Keratinocyte (primary cell): ENCODE results near the gene MFAP3L. TPM values are rescaled to one million over a fixed set of nuclear protein-coding genes. Genes with fewer than 3 reads are reported as not detected.

Experiments
- DNase-seq: peaks from one replicate; pipeline ENCODE4 v3.0.0-alpha.2; 2011; ENCODE audit warnings: low read depth, missing footprints, low spot score
- FAIRE-seq: peaks from 2 replicates; lab custom pipeline; 2011; peaks lifted over from hg19 to GRCh38; lab: Jason Lieb, UNC
- H2AFZ ChIP-seq: 2 replicates; pipeline ENCODE4 v1.6.0; 2012; ENCODE audit warnings: low read length, control low read depth, inconsistent platforms; ENCODE audit not compliant: control insufficient read depth
- H3K27ac ChIP-seq: 2 replicates; pipeline ENCODE4 v1.5.1; 2011; ENCODE audit warnings: low read length; ENCODE audit not compliant: control insufficient read depth, insufficient read depth
- H3K27me3 ChIP-seq: 3 replicates; pipeline ENCODE4 v1.6.0; 2011; ENCODE audit warnings: low read length; ENCODE audit not compliant: control insufficient read depth, insufficient read depth; ENCODE audit errors: extremely low read depth
- H3K36me3 ChIP-seq, 2 experiments: 2 replicates in 1 of 2; 3 replicates in 1 of 2; pipeline ENCODE4 v1.5.1; 2011; ENCODE audit warnings: low read length in 2 of 2, mild to moderate bottlenecking in 1 of 2; ENCODE audit not compliant: control insufficient read depth in 2 of 2, insufficient read depth in 2 of 2; ENCODE audit errors: extremely low read depth in 1 of 2
- H3K4me1 ChIP-seq: 3 replicates; pipeline ENCODE4 v1.5.1; 2011; ENCODE audit warnings: low read length; ENCODE audit not compliant: control insufficient read depth, insufficient read depth; ENCODE audit errors: extremely low read depth
- H3K4me2 ChIP-seq: 3 replicates; pipeline ENCODE4 v1.6.0; 2011; ENCODE audit warnings: low read depth, low read length; ENCODE audit not compliant: control insufficient read depth, insufficient read depth; ENCODE audit errors: extremely low read depth
- H3K4me3 ChIP-seq, 3 experiments: fragments of 200-600 bp in 1 of 3; sonication (generic) in 1 of 3; 2 replicates in 2 of 3; 3 replicates in 1 of 3; pipeline ENCODE4 v1.5.1; 2011 to 2016; ENCODE audit warnings: low read length in 3 of 3, mild to moderate bottlenecking in 3 of 3, control low read depth in 2 of 3, inconsistent platforms in 1 of 3, low read depth in 1 of 3, mixed read lengths in 1 of 3, mixed run types in 1 of 3, moderate library complexity in 1 of 3; ENCODE audit not compliant: control insufficient read depth in 2 of 3, insufficient read depth in 2 of 3; ENCODE audit errors: extremely low read depth in 1 of 3
- H3K79me2 ChIP-seq: 2 replicates; pipeline ENCODE4 v1.6.0; 2012; ENCODE audit warnings: low read length; ENCODE audit not compliant: control insufficient read depth, insufficient read depth
- H3K9ac ChIP-seq: 3 replicates; pipeline ENCODE4 v1.6.0; 2011; ENCODE audit warnings: low read length; ENCODE audit not compliant: control insufficient read depth, insufficient read depth; ENCODE audit errors: extremely low read depth
- H3K9me1 ChIP-seq: 3 replicates; pipeline ENCODE4 v1.6.0; 2011; ENCODE audit warnings: low read length; ENCODE audit not compliant: control insufficient read depth, insufficient read depth; ENCODE audit errors: extremely low read depth
- H3K9me3 ChIP-seq: 2 replicates; pipeline ENCODE4 v1.5.1; 2012; ENCODE audit warnings: low read depth, low read length; ENCODE audit not compliant: control insufficient read depth
- H4K20me1 ChIP-seq: 3 replicates; pipeline ENCODE4 v1.6.0; 2011; ENCODE audit warnings: low read length; ENCODE audit not compliant: control insufficient read depth, insufficient read depth; ENCODE audit errors: extremely low read depth
- EZH2 ChIP-seq: IDR thresholded peaks from one replicate; pipeline ENCODE4 v1.6.1; 2012; ENCODE audit warnings: inconsistent platforms, mild to moderate bottlenecking, low read length, moderate library complexity
- dilution Hi-C: fragments of 300-500 bp; cut with MboI; formaldehyde crosslinking; loops from one replicate; pipeline ENCODE4 v1.7.0; 2020; ENCODE audit warnings: low sequenced_read_pairs; ENCODE audit not compliant: extremely low pct_ligation_motif_present
- polyA plus RNA-seq, 5 experiments: library from polyadenylated mRNA; depleted of rRNA in 3 of 5; stranded (reverse) in 3 of 5; stranded (forward) in 1 of 5; unstranded in 1 of 5; fragments of >200 nt; gene quantifications; 1 replicate in 1 of 5; 2 replicates in 3 of 5; 3 replicates in 1 of 5; pipeline versions ENCODE4 v1.2.1 to v1.2.3, GENCODE V29; 2011 to 2012; ENCODE audit warnings: missing spikeins in 2 of 5, low read depth in 1 of 5, low replicate concordance in 1 of 5
- TF ChIP-seq, protein P1 (sequence below), 3 experiments: IDR thresholded peaks in 1 of 3; conservative IDR thresholded peaks in 1 of 3; optimal IDR thresholded peaks in 1 of 3; 2 replicates in 2 of 3; 3 replicates in 1 of 3; pipeline versions ENCODE3 to v1.5.1; 2011; ENCODE audit warnings: low read length in 3 of 3, mild to moderate bottlenecking in 3 of 3, moderate library complexity in 2 of 3, control low read depth in 1 of 3, inconsistent platforms in 1 of 3; ENCODE audit not compliant: insufficient read depth in 2 of 3; ENCODE audit errors: extremely low read depth in 1 of 3

Gene MFAP3L
- polyA plus RNA-seq, 1 donor (not counting 4 experiments of a cell fraction or from before 2014, with no cell fraction given): 7.6 TPM

- no peaks in the 10 kb centered on the region for H3K79me2 ChIP-seq
- H3K4me2 ChIP-seq: no peak overlapping the region
- H2AFZ ChIP-seq: no peak overlapping the region
- no peak overlapping the region for H3K9ac ChIP-seq
- H3K36me3 ChIP-seq: no peaks in the 10 kb centered on the region
- no peaks in the 10 kb centered on the region for H3K27me3 ChIP-seq
- no peaks in the 10 kb centered on the region for H3K9me1 ChIP-seq
- DNase-seq (no peak), FAIRE-seq (no peak)
- no peak overlapping the region for H3K4me3 ChIP-seq
- TF ChIP-seq, protein P1, sequence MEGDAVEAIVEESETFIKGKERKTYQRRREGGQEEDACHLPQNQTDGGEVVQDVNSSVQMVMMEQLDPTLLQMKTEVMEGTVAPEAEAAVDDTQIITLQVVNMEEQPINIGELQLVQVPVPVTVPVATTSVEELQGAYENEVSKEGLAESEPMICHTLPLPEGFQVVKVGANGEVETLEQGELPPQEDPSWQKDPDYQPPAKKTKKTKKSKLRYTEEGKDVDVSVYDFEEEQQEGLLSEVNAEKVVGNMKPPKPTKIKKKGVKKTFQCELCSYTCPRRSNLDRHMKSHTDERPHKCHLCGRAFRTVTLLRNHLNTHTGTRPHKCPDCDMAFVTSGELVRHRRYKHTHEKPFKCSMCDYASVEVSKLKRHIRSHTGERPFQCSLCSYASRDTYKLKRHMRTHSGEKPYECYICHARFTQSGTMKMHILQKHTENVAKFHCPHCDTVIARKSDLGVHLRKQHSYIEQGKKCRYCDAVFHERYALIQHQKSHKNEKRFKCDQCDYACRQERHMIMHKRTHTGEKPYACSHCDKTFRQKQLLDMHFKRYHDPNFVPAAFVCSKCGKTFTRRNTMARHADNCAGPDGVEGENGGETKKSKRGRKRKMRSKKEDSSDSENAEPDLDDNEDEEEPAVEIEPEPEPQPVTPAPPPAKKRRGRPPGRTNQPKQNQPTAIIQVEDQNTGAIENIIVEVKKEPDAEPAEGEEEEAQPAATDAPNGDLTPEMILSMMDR (optimal IDR thresholded peaks at IDR 0.05 in 1 of 3, IDR thresholded peaks at IDR 0.05 in 1 of 3, conservative IDR thresholded peaks at IDR 0.05 in 1 of 3; ENCODE audit: extremely low read depth in 1 of 3, insufficient read depth in 2 of 3, low read length in 3 of 3): no peak
- no peak for TF ChIP-seq EZH2
- dilution Hi-C loops: no loop called here
- no peaks in the 10 kb centered on the region for H4K20me1 ChIP-seq
- H3K27ac ChIP-seq: no peak overlapping the region
- H3K4me1 ChIP-seq: no peaks in the 10 kb centered on the region
- no peaks in the 10 kb centered on the region for H3K9me3 ChIP-seq
Measured at GRCh38 chr4:169975838-169976796, 50.1 kb downstream of the MFAP3L start.

DNA sequence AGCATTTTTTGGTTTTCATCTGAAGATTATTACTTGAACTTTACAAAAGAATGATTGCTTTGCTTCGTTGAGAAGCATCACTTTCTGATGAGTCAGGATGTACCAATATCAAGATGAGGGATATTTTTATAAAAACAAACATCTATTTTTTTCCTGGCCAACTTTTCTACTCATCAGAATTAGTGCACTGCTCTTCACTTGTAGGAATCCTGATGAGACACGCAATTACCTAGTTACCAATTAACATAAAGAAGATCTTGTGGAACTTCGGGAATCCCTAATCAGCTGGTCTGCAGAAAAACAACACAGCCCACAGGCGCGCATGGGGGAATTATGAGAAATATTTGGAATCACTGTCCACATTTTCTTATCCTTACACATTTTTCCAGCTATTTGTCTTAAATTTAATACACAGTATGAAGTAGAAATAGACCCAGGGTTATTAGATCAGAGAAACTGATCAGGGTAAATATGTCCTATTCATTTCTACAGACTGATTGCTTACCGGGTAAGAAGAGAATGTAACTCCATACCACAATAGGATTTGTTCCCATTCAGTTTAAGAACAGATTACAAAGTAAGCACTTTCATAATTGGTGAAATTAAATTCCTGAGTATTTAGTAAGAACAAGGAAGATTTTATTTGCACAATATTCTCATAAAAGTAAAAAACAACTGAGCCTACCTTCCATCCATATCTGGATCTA, 50.9 kb downstream of the MFAP3L start:
- no peak overlapping the region for H3K4me3 ChIP-seq
- H4K20me1 ChIP-seq: no peaks in the 10 kb centered on the region
- H3K9ac ChIP-seq: no peak overlapping the region
- H3K27ac ChIP-seq: no peak overlapping the region
- H3K4me1 ChIP-seq: no peaks in the 10 kb centered on the region
- no peaks in the 10 kb centered on the region for H3K27me3 ChIP-seq
- DNase-seq: no peak
- TF ChIP-seq EZH2: no peak
- TF ChIP-seq, protein P1 (optimal IDR thresholded peaks at IDR 0.05 in 1 of 3, IDR thresholded peaks at IDR 0.05 in 1 of 3, conservative IDR thresholded peaks at IDR 0.05 in 1 of 3; ENCODE audit: extremely low read depth in 1 of 3, insufficient read depth in 2 of 3, low read length in 3 of 3): no peak
- dilution Hi-C loops: no loop called here
- H3K9me3 ChIP-seq: no peaks in the 10 kb centered on the region
- H2AFZ ChIP-seq: no peak overlapping the region
- no peaks in the 10 kb centered on the region for H3K79me2 ChIP-seq
- no peaks in the 10 kb centered on the region for H3K36me3 ChIP-seq
- FAIRE-seq: no peak
- no peaks in the 10 kb centered on the region for H3K9me1 ChIP-seq
- no peak overlapping the region for H3K4me2 ChIP-seq
